Loucy (cell line): ENCODE measurements around the gene UBR1.
"Not testable (repeated sequence)": the region's sequence is repeated elsewhere in the genome, so short reads cannot be mapped to it uniquely, and the experiment has no call there.

Source experiments
- CTCF ChIP-seq: fragments of 200-600 bp; sonication (generic); conservative IDR thresholded peaks from 2 replicates; pipeline ENCODE4 v1.5.1; 2014; ENCODE audit warnings: mild to moderate bottlenecking, antibody characterized with exemption, low read length
- EZH2phosphoT487 ChIP-seq: fragments of 200-600 bp; IDR thresholded peaks from 2 replicates; pipeline ENCODE4 v1.6.1; 2018; ENCODE audit warnings: antibody characterized with exemption, mild to moderate bottlenecking, moderate library complexity, borderline replicate concordance

GRCh38 chr15:42979113-42979512 is 126.7 kb downstream of the UBR1 start:
- TF ChIP-seq CTCF, EZH2phosphoT487: not testable (repeated sequence)
